Hepatocyte (in vitro differentiated cells): ENCODE measurements around the gene LSS. TPM values are rescaled to one million over a fixed set of nuclear protein-coding genes. Genes with fewer than 3 reads are reported as not detected.

ENCODE experiments used
- DNase-seq: peaks from one replicate; pipeline ENCODE4 v3.0.0-alpha.2; 2016; ENCODE audit warnings: low spot score
- H2AFZ ChIP-seq: fragments of 200-600 bp; sonication (generic); 2 replicates; pipeline ENCODE4 v1.6.0; 2016; ENCODE audit warnings: antibody characterized with exemption, mild to moderate bottlenecking
- H3K27ac ChIP-seq: fragments of 200-600 bp; sonication (generic); 2 replicates; pipeline ENCODE4 v1.5.1; 2016; ENCODE audit warnings: mild to moderate bottlenecking
- H3K27me3 ChIP-seq: fragments of 200-600 bp; sonication (generic); 2 replicates; pipeline ENCODE4 v1.6.1; 2016
- H3K36me3 ChIP-seq: fragments of 200-600 bp; sonication (generic); replicated peaks from 2 replicates; pipeline ENCODE4 v1.5.1; 2016; ENCODE audit warnings: low read depth; ENCODE audit not compliant: insufficient read depth
- H3K4me1 ChIP-seq: fragments of 200-600 bp; sonication (generic); 2 replicates; pipeline ENCODE4 v1.5.1; 2016; ENCODE audit warnings: mild to moderate bottlenecking, moderate library complexity; ENCODE audit not compliant: insufficient read depth
- H3K4me2 ChIP-seq: fragments of 200-600 bp; sonication (generic); 2 replicates; pipeline ENCODE4 v1.6.0; 2016
- H3K4me3 ChIP-seq: fragments of 200-600 bp; sonication (generic); 2 replicates; pipeline ENCODE4 v1.5.1; 2016; ENCODE audit warnings: mild to moderate bottlenecking
- H3K79me2 ChIP-seq: fragments of 200-600 bp; sonication (generic); 2 replicates; pipeline ENCODE4 v1.6.0; 2017; ENCODE audit warnings: mild to moderate bottlenecking
- H3K9me2 ChIP-seq: fragments of 200-600 bp; sonication (generic); replicated peaks from 2 replicates; pipeline ENCODE4 v1.6.0; 2017; ENCODE audit warnings: mild to moderate bottlenecking; ENCODE audit not compliant: insufficient read depth
- H3K9me3 ChIP-seq: fragments of 200-600 bp; sonication (generic); 2 replicates; pipeline ENCODE4 v1.5.1; 2016; ENCODE audit warnings: low read depth, mild to moderate bottlenecking
- H4K20me1 ChIP-seq: fragments of 200-600 bp; sonication (generic); 2 replicates; pipeline ENCODE4 v1.6.0; 2016; ENCODE audit warnings: mild to moderate bottlenecking; ENCODE audit not compliant: insufficient read depth, poor library complexity, severe bottlenecking
- EZH2 ChIP-seq: fragments of 200-600 bp; sonication (generic); IDR thresholded peaks from 2 replicates; pipeline ENCODE4 v1.6.1; 2016; ENCODE audit warnings: antibody characterized with exemption, mild to moderate bottlenecking, borderline replicate concordance
- EZH2phosphoT487 ChIP-seq: fragments of 200-600 bp; sonication (generic); IDR thresholded peaks from one replicate; pipeline ENCODE4 v1.6.1; 2018; ENCODE audit warnings: antibody characterized with exemption, mild to moderate bottlenecking, low read depth, moderate library complexity; ENCODE audit not compliant: unreplicated experiment, severe bottlenecking
- WGBS: methylation state at CpG from one replicate; pipeline ENCODE4 v1.1.6; 2016; ENCODE audit warnings: low lambda C conversion rate; ENCODE audit errors: missing lambda C conversion rate; 5-methylcytosine and 5-hydroxymethylcytosine counted together
- polyA plus RNA-seq: library from polyadenylated mRNA; unstranded; fragments of >200 nt; fragmentation: Nextera tagmentation; extraction: Ambion mirVana; gene quantifications from 2 replicates; pipeline ENCODE4 v1.2.1, GENCODE V29; 2016
- total RNA-seq: library from RNA; depleted of rRNA; stranded (reverse); fragments of >200 nt; gene quantifications from 2 replicates; pipeline ENCODE4 v1.2.3, GENCODE V29; 2014
- TF ChIP-seq, protein P1 (sequence below): fragments of 200-600 bp; sonication (generic); IDR thresholded peaks from 2 replicates; pipeline ENCODE4 v1.5.1; 2016; ENCODE audit warnings: antibody characterized with exemption, mild to moderate bottlenecking; ENCODE audit not compliant: poor library complexity

LSS gene
- total and polyA plus RNA-seq, 2 experiments from 2014 or later = 131 to 146 TPM

- H3K9me3 ChIP-seq = no peaks in the 10 kb centered on the region
- H3K9me2 ChIP-seq = no peaks in the 10 kb centered on the region
- no peak overlapping the region for H2AFZ ChIP-seq
- H3K27ac ChIP-seq = no peak overlapping the region
- TF ChIP-seq, protein P1, sequence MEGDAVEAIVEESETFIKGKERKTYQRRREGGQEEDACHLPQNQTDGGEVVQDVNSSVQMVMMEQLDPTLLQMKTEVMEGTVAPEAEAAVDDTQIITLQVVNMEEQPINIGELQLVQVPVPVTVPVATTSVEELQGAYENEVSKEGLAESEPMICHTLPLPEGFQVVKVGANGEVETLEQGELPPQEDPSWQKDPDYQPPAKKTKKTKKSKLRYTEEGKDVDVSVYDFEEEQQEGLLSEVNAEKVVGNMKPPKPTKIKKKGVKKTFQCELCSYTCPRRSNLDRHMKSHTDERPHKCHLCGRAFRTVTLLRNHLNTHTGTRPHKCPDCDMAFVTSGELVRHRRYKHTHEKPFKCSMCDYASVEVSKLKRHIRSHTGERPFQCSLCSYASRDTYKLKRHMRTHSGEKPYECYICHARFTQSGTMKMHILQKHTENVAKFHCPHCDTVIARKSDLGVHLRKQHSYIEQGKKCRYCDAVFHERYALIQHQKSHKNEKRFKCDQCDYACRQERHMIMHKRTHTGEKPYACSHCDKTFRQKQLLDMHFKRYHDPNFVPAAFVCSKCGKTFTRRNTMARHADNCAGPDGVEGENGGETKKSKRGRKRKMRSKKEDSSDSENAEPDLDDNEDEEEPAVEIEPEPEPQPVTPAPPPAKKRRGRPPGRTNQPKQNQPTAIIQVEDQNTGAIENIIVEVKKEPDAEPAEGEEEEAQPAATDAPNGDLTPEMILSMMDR = no peak
- no peak for TF ChIP-seq EZH2phosphoT487
- no peak for TF ChIP-seq EZH2
- H3K27me3 ChIP-seq = no peaks in the 10 kb centered on the region
- 94% methylated on average over 18 of the region's 18 CpGs for WGBS
- no peak overlapping the region for H3K4me3 ChIP-seq
- no peak for DNase-seq
- no peaks in the 10 kb centered on the region for H3K36me3 ChIP-seq
- peaks cover 6% of the 10 kb centered on the region for H3K4me1 ChIP-seq
- peaks cover 2% of the 10 kb centered on the region for H4K20me1 ChIP-seq
- H3K4me2 ChIP-seq = no peak overlapping the region
- H3K79me2 ChIP-seq = no peaks in the 10 kb centered on the region
Observed at GRCh38 chr21:46212721-46213484, 15.7 kb downstream of the LSS start.

DNA sequence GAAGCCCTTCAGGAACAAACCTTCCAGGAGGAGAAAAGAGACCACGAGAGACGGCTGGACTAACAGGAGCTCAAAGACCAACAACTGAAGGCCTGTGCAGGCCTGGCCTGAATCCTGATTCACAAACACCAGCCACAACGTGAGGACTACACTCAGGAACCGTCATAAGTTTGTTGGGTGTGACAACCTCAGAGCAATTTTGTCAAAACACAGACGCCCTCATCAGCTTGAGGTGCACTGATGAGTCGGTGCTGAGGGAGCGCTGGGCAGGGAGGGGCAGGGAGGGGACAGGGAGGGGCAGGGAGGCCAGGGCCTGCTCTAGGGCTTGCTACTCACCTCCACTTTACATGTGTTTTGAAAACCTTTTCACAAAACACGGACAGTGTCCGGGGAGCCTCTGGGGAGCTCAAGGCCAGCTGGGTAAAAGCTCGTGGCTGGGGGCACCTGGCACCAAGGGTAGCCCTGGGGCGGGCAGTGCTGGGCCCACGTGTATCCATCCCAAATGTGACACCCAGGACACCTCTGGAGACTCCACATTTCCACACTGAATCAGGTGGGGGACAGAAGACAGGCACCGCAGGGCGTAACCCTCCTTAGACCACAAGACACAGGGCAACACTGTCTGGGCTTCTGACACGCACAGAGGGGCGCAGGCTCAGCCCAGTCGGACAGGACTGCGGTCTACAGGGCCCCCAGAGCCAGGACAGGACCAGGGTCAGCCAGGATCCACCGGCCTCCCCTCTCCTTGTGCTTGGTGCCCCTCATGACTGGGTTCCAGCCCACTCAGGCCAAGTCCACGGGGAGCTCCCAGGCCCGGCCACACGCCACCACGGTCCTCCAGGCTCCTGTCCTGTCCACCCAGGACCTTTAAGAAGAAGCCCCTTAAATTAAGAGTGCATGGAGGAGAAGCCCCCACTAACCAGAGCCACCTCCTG is 16.5 kb downstream of the LSS start:
- no peak for DNase-seq
- 96% methylated on average over 22 of the region's 23 CpGs for WGBS
- Histone ChIP-seq H3K9me3 (no peaks in the 10 kb centered on the region), H3K27ac (no peak overlapping the region), H4K20me1 (peaks cover 2% of the 10 kb centered on the region), H3K36me3 (no peaks in the 10 kb centered on the region), H2AFZ (no peak overlapping the region), H3K79me2 (no peaks in the 10 kb centered on the region), H3K4me1 (peaks cover 6% of the 10 kb centered on the region), H3K27me3 (no peaks in the 10 kb centered on the region), H3K4me3 (no peak overlapping the region), H3K9me2 (no peaks in the 10 kb centered on the region), H3K4me2 (no peak overlapping the region)
- TF ChIP-seq EZH2phosphoT487 = no peak
- no peak for TF ChIP-seq EZH2
- TF ChIP-seq, protein P1 = no peak

- H3K27ac ChIP-seq = no peak overlapping the region
- H3K79me2 ChIP-seq = no peaks in the 10 kb centered on the region
- H3K4me2 ChIP-seq = no peak overlapping the region
- H3K4me3 ChIP-seq = no peak overlapping the region
- H3K4me1 ChIP-seq = peaks cover 6% of the 10 kb centered on the region
- H3K27me3 ChIP-seq = no peaks in the 10 kb centered on the region
- no peak for DNase-seq
- H3K9me3 ChIP-seq = no peaks in the 10 kb centered on the region
- TF ChIP-seq EZH2phosphoT487 (no peak), EZH2 (no peak)
- TF ChIP-seq, protein P1 = no peak
- no peaks in the 10 kb centered on the region for H3K36me3 ChIP-seq
- peaks cover 2% of the 10 kb centered on the region for H4K20me1 ChIP-seq
- no peak overlapping the region for H2AFZ ChIP-seq
- WGBS = 97% methylated on average over 7 of the region's 7 CpGs
- no peaks in the 10 kb centered on the region for H3K9me2 ChIP-seq
Observed at GRCh38 chr21:46211376-46211775, 17.2 kb downstream of the LSS start.
